ENCODE results near the gene CBX3. TPM values are rescaled to one million over a fixed set of nuclear protein-coding genes. Genes with fewer than 3 reads are reported as not detected.
A peak's percentile ranks its signal among the peaks of the same experiment; 100 is the strongest.
"Not testable (repeated sequence)": the region's sequence is repeated elsewhere in the genome, so short reads cannot be mapped to it uniquely, and the experiment has no call there.

The CBX3 gene
- total RNA-seq, 2 donors from 2014 or later = 73.3 to 81.3 TPM

GRCh38 chr7:26167303-26167934, 34.1 kb upstream of the CBX3 start:
- DNase-seq = no peak
- ATAC-seq = peak; percentile 87
- intact Hi-C loops (cut with DNase I, micrococcal nuclease) = no loop called here

DNA sequence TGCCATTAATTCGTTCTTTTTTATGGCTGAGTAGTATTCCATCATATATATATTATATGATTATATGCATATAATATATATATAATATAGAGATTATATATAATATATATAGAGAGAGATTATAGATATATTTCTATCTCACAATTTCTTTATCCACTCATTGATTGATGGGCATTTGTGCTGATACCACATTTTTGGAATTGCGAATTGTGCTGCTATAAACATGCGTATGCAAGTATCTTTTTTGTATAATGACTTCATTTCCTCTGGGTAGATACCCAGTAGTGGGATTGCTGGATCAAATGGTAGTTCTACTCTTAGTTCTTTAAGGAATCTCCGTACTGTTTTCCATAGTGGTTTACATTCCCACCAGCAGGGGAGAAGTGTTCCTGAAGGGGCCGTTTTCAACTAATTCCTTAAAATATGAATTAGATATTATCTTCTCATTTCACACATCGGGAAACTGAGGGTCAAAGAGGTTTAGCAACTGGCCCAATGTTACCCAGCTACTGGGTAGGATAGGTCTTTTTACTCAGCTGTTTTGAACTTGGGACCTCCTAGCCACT, 33.0 kb upstream of the CBX3 start:
- no peak for DNase-seq
- intact Hi-C loops (cut with DNase I, micrococcal nuclease) = no loop called here

DNA sequence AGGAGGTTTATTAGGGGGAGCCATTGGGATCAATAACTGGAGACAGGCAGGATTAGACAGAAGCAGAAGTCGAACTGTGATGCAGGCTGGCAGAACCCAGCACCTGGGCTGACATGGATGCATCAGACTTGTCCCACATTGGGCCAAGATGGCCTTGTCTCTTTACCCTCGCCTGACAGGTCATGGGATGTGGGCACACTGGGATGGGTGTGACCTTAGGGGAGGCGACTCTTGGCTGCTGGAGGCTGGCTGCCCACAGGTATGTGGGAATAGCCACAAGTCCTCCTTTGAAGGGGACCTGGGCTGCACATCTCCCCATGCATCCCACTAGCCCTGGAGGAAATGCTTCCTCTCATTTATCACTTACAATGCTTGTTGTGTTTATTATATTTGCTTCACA, 32.3 kb upstream of the CBX3 start:
- no peak for DNase-seq
- ATAC-seq = no peak
- intact Hi-C loops (cut with DNase I, micrococcal nuclease) = no loop called here

More for the DNA sequence above, 33.0 kb upstream of the CBX3 start:
- no peak for ATAC-seq

- intact Hi-C loops (cut with DNase I, micrococcal nuclease) = no loop called here
- DNase-seq (no peak), ATAC-seq (no peak)
These were observed 30.9 kb upstream of the CBX3 start for GRCh38 chr7:26170663-26171062.

DNA sequence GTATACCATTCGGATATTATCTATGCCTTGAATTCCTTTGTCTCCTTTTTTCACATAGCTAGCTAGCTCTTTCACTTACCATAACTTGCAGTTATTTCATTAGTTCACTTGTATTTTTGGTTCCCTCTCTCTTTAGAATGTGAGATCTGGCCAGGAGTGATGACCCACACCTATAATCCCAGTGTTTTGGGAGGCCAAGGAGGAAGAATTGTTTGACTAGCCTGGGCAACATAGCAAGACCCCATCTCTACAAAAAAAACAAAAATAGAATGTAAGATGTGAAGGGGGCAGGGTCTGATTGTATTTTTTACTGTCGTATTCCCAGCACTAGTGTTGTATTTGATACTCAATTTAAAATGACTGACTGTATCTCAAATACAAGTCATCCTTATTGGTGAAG, 29.9 kb upstream of the CBX3 start:
- intact Hi-C loops (cut with DNase I, micrococcal nuclease) = no loop called here
- DNase-seq = no peak
- no peak for ATAC-seq

- intact Hi-C loops (cut with DNase I, micrococcal nuclease) = no loop called here
- DNase-seq = no peak
- ATAC-seq = no peak
These were observed 29.5 kb upstream of the CBX3 start for GRCh38 chr7:26172048-26172447.

DNA sequence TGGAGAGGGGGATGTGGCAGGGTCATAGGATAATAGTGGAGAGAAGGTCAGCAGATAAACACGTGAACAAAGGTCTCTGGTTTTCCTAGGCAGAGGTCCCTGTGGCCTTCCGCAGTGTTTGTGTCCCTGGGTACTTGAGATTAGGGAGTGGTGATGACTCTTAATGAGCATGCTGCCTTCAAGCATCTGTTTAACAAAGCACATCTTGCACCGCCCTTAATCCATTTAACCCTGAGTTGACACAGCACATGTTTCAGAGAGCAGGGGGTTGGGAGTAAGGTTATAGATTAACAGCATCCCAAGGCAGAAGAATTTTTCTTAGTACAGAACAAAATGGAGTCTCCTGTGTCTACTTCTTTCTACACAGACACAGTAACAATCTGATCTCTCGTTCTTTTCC, 25.6 kb upstream of the CBX3 start:
- ATAC-seq; intact Hi-C loops (cut with DNase I, micrococcal nuclease); DNase-seq: not testable (repeated sequence)

DNA sequence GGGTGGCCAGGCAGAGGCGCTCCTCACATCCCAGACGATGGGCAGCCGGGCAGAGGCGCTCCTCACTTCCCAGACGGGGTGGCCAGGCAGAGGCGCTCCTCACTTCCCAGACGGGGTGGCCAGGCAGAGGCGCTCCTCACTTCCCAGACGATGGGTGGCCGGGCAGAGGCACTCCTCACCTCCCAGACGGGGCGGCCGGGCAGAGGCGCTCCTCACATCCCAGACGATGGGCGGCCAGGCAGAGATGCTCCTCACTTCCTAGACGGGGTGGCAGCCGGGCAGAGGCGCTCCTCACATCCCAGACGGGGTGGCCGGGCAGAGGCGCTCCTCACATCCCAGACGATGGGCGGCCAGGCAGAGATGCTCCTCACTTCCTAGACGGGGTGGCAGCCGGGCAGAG, 24.8 kb upstream of the CBX3 start:
- DNase-seq; intact Hi-C loops (cut with DNase I, micrococcal nuclease); ATAC-seq: not testable (repeated sequence)

- ATAC-seq; intact Hi-C loops (cut with DNase I, micrococcal nuclease); DNase-seq: not testable (repeated sequence)
These were observed 24.3 kb upstream of the CBX3 start for GRCh38 chr7:26177269-26177668.

- peak; percentile 4 for ATAC-seq
- no peak for DNase-seq
- intact Hi-C loops (cut with DNase I, micrococcal nuclease) = no loop called here
These were observed 23.1 kb upstream of the CBX3 start for GRCh38 chr7:26178272-26178960.

- intact Hi-C loops (cut with DNase I, micrococcal nuclease) = no loop called here
- ATAC-seq = no peak
- DNase-seq = no peak
These were observed 22.1 kb upstream of the CBX3 start for GRCh38 chr7:26179422-26179821.

- peak; percentile 5 for ATAC-seq
- no peak for DNase-seq
- intact Hi-C loops (cut with DNase I, micrococcal nuclease) = no loop called here
These were observed 21.6 kb upstream of the CBX3 start for GRCh38 chr7:26179826-26180497.

GRCh38 chr7:26180792-26181198, 20.8 kb upstream of the CBX3 start:
- intact Hi-C loops (cut with DNase I, micrococcal nuclease) = no loop called here
- ATAC-seq (peak; percentile 1), DNase-seq (no peak)

GRCh38 chr7:26181474-26182227, 19.9 kb upstream of the CBX3 start:
- intact Hi-C loops (cut with DNase I, micrococcal nuclease) = no loop called here
- ATAC-seq (no peak), DNase-seq (no peak)

- intact Hi-C loops (cut with DNase I, micrococcal nuclease) = no loop called here
- ATAC-seq (peak; percentile 4), DNase-seq (no peak)
These were observed 19.3 kb upstream of the CBX3 start for GRCh38 chr7:26182283-26182682.

GRCh38 chr7:26182706-26183105, 18.8 kb upstream of the CBX3 start:
- ATAC-seq (peak; percentile 10), DNase-seq (no peak)
- intact Hi-C loops (cut with DNase I, micrococcal nuclease) = no loop called here

DNA sequence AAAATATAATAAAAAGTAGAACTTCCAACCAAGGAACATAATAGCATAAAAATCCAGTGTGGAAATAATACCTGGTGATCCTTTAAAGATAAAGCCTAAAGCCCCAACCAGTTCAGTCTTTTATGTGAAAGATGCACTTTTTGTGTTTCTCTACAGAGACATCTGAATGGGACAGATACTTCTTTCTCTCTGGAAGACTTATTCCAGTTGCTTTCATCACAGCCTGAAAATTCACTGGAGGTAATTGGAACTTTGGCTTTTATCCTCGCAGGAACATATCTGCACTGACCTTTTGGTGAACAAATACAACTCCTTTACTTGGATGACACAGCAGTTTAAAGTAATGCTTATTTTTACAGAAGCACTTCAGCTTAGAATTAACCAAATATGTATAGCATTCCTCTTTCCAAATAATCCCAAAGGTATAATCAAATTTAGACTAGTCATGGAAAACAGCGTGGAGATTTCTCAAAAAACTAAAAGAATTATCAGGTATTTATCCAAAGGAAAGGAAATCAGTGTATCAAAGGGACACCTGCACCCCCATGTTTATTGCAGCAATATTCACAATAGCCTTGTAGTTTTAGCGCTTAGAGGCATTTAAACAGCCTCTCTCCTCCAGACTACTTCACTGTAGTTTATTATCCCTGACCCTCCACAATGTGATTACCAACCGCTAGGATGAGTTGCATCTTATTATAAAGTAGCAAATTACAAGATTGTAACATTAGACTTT, 17.8 kb upstream of the CBX3 start:
- intact Hi-C loops (cut with DNase I, micrococcal nuclease) = no loop called here
- ATAC-seq (no peak), DNase-seq (no peak)

DNA sequence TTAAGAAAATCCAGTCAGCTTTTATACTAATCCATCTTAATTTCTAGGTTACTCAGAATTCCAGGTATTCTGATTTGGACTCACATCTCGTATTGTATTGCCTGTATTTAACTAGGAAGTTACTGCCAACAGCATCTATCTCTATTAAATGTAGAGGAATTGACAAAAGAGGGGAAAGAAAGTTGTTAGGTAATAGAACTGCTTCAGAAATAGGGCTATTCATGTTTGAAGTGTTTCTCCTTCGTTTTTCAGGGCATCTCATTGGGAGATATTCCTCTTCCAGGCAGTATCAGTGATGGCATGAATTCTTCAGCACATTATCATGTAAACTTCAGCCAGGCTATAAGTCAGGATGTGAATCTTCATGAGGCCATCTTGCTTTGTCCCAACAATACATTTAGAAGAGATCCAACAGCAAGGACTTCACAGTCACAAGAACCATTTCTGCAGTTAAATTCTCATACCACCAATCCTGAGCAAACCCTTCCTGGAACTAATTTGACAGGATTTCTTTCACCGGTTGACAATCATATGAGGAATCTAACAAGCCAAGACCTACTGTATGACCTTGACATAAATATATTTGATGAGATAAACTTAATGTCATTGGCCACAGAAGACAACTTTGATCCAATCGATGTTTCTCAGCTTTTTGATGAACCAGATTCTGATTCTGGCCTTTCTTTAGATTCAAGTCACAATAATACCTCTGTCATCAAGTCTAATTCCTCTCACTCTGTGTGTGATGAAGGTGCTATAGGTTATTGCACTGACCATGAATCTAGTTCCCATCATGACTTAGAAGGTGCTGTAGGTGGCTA, 17.1 kb upstream of the CBX3 start:
- DNase-seq; intact Hi-C loops (cut with DNase I, micrococcal nuclease): not testable (repeated sequence)
- ATAC-seq = peak; percentile 7

All from left colon (tissue), 2 donors.